Subcutaneous adipose tissue (tissue), 4 donors: ENCODE data around the gene ULK3. TPM values are rescaled to one million over a fixed set of nuclear protein-coding genes. Genes with fewer than 3 reads are reported as not detected.

Experiments used
- CTCF ChIP-seq: fragments of 450-650 bp; IDR thresholded peaks from one replicate; pipeline ENCODE4 v1.5.1; 2016; ENCODE audit warnings: low read depth, mild to moderate bottlenecking, control low read depth, antibody characterized with exemption, moderate library complexity
- total RNA-seq, 4 donors: library from RNA; depleted of rRNA; stranded (reverse); fragments of >200 nt; gene quantifications; one replicate each; pipeline ENCODE4 v1.1.0, GENCODE V29; 2016

Gene ULK3
- total RNA-seq, 4 donors from 2014 or later, result 23.8 to 29.8 (median 28.7) TPM

- no peak for TF ChIP-seq CTCF
Observed at GRCh38 chr15:74816624-74817369, 26.2 kb downstream of the ULK3 start.

- no peak for TF ChIP-seq CTCF
Observed at GRCh38 chr15:74815961-74816360, 27.0 kb downstream of the ULK3 start.

DNA sequence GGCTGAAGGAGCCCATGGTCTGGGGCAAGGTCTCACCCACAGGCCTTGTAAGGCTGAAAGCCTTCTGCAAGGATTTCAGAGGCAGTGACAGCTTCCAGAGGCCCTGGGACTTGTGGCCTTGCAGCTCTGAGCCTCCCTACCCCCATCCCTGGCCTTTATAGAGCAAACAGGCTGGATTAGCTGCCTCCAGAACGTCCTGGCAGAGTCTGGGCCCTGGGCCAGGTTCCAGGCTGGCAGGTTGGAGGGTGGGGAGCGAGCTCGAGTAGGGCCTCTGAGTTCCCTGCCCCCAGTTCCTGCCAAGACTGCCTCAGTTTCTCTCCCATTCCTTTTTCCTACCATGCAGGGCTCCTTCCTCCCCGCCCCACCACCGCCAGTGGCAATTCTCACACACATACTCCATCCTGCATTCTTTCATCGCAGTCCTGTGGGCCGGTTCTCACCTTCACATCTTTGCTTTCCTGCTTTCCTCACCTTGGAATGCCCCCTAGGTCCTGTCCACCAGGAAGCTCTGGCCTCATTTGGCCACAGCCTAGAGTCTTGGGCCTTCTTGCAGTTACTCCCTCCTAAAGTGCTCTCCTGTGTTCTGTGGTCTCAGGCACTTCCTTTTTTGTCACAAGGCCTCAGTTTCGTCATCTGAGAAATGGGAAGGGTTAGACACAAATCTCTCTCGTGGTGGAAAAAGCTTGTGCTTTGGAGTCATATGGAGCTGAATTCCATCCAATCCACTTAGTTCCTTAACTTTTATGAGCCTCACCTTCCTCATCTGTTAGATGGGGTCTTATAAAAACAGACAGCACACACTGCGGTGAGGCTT is 27.6 kb downstream of the ULK3 start:
- no peak for TF ChIP-seq CTCF

- TF ChIP-seq CTCF, result no peak
Observed at GRCh38 chr15:74812533-74812932, 30.4 kb downstream of the ULK3 start, which contains the start of gene LMAN1L. TSS of gene LMAN1L (plus strand) at chr15:74812835. CDS start at chr15:74812855, 20 bp downstream.

- TF ChIP-seq CTCF, result no peak
Observed at GRCh38 chr15:74809956-74810355, 33.0 kb downstream of the ULK3 start.

DNA sequence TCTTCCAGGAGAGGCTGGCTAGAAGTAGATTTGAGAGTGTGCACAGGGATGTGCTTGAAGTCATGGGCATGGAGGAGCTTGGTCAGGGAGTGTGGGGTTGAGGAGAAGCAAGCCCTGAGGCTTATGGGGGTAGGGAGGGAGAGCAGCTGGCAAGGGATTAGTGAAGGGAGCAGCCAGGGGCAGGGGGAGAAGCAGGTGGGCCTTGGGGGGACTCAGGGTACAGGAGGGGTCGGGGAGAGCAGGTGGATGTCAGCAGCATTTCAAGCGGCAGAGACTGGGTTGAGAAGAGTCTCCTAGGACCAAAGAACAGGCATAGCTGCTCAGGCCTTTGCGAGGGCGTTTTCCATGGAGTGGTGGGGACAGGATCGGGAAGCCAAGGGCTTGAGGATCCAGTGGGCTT is 33.7 kb downstream of the ULK3 start:
- TF ChIP-seq CTCF, result no peak

GRCh38 chr15:74808840-74809229 is 34.1 kb downstream of the ULK3 start:
- TF ChIP-seq CTCF, result no peak
